Measurements from ENCODE around the gene OR10G7. TPM values are rescaled to one million over a fixed set of nuclear protein-coding genes. Genes with fewer than 3 reads are reported as not detected.

OR10G7 gene
- total and polyA plus RNA-seq, 2 of the 13 experiments (the other 11 are each of a cell fraction or from before 2014, with no cell fraction given), result not detected

GRCh38 chr11:124036666-124037065, 4.5 kb downstream of the OR10G7 start (continued):
- TF ChIP-seq, protein P1, sequence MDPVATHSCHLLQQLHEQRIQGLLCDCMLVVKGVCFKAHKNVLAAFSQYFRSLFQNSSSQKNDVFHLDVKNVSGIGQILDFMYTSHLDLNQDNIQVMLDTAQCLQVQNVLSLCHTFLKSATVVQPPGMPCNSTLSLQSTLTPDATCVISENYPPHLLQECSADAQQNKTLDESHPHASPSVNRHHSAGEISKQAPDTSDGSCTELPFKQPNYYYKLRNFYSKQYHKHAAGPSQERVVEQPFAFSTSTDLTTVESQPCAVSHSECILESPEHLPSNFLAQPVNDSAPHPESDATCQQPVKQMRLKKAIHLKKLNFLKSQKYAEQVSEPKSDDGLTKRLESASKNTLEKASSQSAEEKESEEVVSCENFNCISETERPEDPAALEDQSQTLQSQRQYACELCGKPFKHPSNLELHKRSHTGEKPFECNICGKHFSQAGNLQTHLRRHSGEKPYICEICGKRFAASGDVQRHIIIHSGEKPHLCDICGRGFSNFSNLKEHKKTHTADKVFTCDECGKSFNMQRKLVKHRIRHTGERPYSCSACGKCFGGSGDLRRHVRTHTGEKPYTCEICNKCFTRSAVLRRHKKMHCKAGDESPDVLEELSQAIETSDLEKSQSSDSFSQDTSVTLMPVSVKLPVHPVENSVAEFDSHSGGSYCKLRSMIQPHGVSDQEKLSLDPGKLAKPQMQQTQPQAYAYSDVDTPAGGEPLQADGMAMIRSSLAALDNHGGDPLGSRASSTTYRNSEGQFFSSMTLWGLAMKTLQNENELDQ (CRISPR knock-in tag; IDR thresholded peaks at IDR 0.05; ENCODE audit: borderline replicate concordance), result no peak
- TF ChIP-seq ELK4 (CRISPR knock-in tag; IDR thresholded peaks at IDR 0.05; ENCODE audit: borderline replicate concordance) (no peak), ZNF841 (CRISPR knock-in tag; IDR thresholded peaks at IDR 0.05; ENCODE audit: borderline replicate concordance) (no peak), ZFP36 (IDR thresholded peaks at IDR 0.05; ENCODE audit: borderline replicate concordance, low read depth, low read length, partially characterized antibody) (no peak), SIX1 (CRISPR knock-in tag; IDR thresholded peaks at IDR 0.05; ENCODE audit: borderline replicate concordance) (no peak), ZC3H13 (CRISPR knock-in tag; IDR thresholded peaks at IDR 0.05) (no peak)
- TF ChIP-seq, protein P2, sequence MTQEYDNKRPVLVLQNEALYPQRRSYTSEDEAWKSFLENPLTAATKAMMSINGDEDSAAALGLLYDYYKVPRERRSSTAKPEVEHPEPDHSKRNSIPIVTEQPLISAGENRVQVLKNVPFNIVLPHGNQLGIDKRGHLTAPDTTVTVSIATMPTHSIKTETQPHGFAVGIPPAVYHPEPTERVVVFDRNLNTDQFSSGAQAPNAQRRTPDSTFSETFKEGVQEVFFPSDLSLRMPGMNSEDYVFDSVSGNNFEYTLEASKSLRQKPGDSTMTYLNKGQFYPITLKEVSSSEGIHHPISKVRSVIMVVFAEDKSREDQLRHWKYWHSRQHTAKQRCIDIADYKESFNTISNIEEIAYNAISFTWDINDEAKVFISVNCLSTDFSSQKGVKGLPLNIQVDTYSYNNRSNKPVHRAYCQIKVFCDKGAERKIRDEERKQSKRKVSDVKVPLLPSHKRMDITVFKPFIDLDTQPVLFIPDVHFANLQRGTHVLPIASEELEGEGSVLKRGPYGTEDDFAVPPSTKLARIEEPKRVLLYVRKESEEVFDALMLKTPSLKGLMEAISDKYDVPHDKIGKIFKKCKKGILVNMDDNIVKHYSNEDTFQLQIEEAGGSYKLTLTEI (CRISPR knock-in tag; conservative IDR thresholded peaks at IDR 0.05), result no peak

GRCh38 chr11:124026498-124026897, 14.6 kb downstream of the OR10G7 start, which contains the start of gene OR10G8:
OR10G8 (plus strand) TSS chr11:124026798; CDS start chr11:124029623, 2,825 bp downstream.
- WGBS (ENCODE audit: low lambda C conversion rate), result 2% methylated on average over 2 of the region's 2 CpGs
- no peak for TF ChIP-seq ZBTB4 (CRISPR knock-in tag; IDR thresholded peaks at IDR 0.05; ENCODE audit: borderline replicate concordance)
- TF ChIP-seq ZNF770 (CRISPR knock-in tag; IDR thresholded peaks at IDR 0.05), result no peak
- no peak for TF ChIP-seq NKX3-1 (CRISPR knock-in tag; IDR thresholded peaks at IDR 0.05)

More at GRCh38 chr11:124026498-124026897, 14.6 kb downstream of the OR10G7 start, which contains the start of gene OR10G8:
- H3K79me2 ChIP-seq (ENCODE audit: insufficient read depth, low read length), result no peaks in the 10 kb centered on the region
- ChIA-PET CTCF (ENCODE audit: low intra/inter-chr PET ratio, low total read pairs) (no interaction called here), POLR2A (no interaction called here)
- DNase-seq (ENCODE audit: low spot score) (no peak), ATAC-seq (no peak), FAIRE-seq (no peak)
- no TSS peak for BruUV-seq (replicated peaks)
- no peaks in the 10 kb centered on the region for H3K4me1 ChIP-seq (ENCODE audit: insufficient read depth, low read length)
- intact Hi-C loops (cut with micrococcal nuclease; ENCODE audit: unreplicated experiment), result no loop called here
- no peak within 1 kb of the TSS for H3K4me2 ChIP-seq (ENCODE audit: low read depth, low read length)
- no peaks in the 10 kb centered on the region for H3K36me3 ChIP-seq (replicated peaks in 1 of 2; ENCODE audit: control insufficient read depth in 1 of 2, insufficient read depth in 2 of 2, low read length in 2 of 2)
- no peak within 1 kb of the TSS for H2AFZ ChIP-seq (ENCODE audit: low read length)
- H4K20me1 ChIP-seq (ENCODE audit: insufficient read depth, low read length), result no peaks in the 10 kb centered on the region
- no peaks in the 10 kb centered on the region for H3K9me3 ChIP-seq (ENCODE audit: low read length)
- H3K27me3 ChIP-seq (ENCODE audit: control insufficient read depth in 1 of 2, insufficient read depth in 2 of 2, low read length in 2 of 2), result no peaks in the 10 kb centered on the region
- no peak within 1 kb of the TSS for H3K4me3 ChIP-seq (replicated peaks in 1 of 3; ENCODE audit: insufficient read depth in 1 of 3, low read depth in 2 of 3, low read length in 3 of 3)
- in situ Hi-C loops (cut with HindIII; ENCODE audit: extremely low pct_ligation_motif_present, low pct_unique_long_range_greater_than_20kb), result no loop called here
- H3K9ac ChIP-seq (ENCODE audit: insufficient read depth, low read depth, low read length), result no peak within 1 kb of the TSS
- H3K27ac ChIP-seq (ENCODE audit: extremely low read length, insufficient read depth, low read length), result no peak within 1 kb of the TSS
